ENCODE measurements around the gene PHAF1. TPM values are rescaled to one million over a fixed set of nuclear protein-coding genes. Genes with fewer than 3 reads are reported as not detected.
"Not testable (repeated sequence)": the region's sequence is repeated elsewhere in the genome, so short reads cannot be mapped to it uniquely, and the experiment has no call there.

The PHAF1 gene
- total RNA-seq, 1 experiment from 2014 or later = 18.7 TPM

DNA sequence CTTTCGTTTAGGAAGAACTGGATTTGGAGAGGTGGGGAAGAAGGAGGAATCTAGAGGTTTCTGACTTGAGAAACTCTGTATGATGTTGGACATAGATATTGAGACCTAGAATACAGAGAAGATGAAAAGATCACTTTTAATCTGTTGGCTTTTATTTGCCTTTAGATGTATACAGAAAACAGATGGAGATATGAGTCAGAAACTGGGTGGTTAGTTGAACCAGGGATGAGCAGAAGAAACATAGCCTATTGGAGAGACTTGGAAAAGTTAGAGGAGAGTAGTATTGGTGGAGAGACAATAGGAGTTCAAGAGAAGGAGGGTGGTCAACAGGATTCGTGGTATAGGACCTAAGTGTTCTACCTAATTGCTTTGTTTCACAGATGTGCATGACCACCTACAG, 5.1 kb downstream of the PHAF1 start:
- no peaks in the 10 kb centered on the region for H3K9me3 ChIP-seq (replicated peaks)
- H3K4me3 ChIP-seq = no peak overlapping the region
- no peaks in the 10 kb centered on the region for H3K27me3 ChIP-seq (replicated peaks)
- peak in 1 of 2 experiments; percentile 28 for DNase-seq (ENCODE audit: low read depth in 1 of 2, low spot score in 2 of 2)
- peaks cover 29% of the 10 kb centered on the region for H3K4me1 ChIP-seq (replicated peaks)
- peak overlapping the region; percentile 73 for H3K27ac ChIP-seq
- H3K36me3 ChIP-seq = peaks cover 29% of the 10 kb centered on the region; the same call in 1 of the 2 replicates

DNA sequence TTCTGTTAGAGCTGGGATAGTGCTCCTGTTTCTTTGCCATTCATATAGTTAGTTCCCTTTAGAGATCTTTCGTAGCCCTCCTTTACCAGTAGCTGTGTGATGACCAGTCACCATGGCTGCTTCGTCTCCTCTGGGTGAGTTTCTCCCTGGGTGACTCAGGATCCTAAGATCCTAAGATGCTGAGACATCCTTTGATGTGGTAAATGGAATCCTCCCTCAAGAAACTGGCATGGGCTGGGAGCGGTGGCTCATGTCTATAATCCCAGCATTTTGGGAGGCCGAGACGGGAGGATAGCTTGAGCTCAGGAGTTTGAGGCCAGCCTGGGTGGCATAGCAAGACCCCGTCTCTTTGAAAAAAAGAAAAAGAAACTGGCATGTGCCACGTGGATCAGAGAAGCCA, 5.9 kb downstream of the PHAF1 start:
- Histone ChIP-seq H3K4me3 (no peak overlapping the region), H3K27ac (peak overlapping the region; percentile 73), H3K27me3 (replicated peaks) (no peaks in the 10 kb centered on the region), H3K36me3 (peaks cover 36% of the 10 kb centered on the region), H3K9me3 (replicated peaks) (no peaks in the 10 kb centered on the region), H3K4me1 (replicated peaks) (peaks cover 26% of the 10 kb centered on the region)
- peak; percentile 76 to 84 for DNase-seq (ENCODE audit: low read depth in 1 of 2, low spot score in 2 of 2)

DNA sequence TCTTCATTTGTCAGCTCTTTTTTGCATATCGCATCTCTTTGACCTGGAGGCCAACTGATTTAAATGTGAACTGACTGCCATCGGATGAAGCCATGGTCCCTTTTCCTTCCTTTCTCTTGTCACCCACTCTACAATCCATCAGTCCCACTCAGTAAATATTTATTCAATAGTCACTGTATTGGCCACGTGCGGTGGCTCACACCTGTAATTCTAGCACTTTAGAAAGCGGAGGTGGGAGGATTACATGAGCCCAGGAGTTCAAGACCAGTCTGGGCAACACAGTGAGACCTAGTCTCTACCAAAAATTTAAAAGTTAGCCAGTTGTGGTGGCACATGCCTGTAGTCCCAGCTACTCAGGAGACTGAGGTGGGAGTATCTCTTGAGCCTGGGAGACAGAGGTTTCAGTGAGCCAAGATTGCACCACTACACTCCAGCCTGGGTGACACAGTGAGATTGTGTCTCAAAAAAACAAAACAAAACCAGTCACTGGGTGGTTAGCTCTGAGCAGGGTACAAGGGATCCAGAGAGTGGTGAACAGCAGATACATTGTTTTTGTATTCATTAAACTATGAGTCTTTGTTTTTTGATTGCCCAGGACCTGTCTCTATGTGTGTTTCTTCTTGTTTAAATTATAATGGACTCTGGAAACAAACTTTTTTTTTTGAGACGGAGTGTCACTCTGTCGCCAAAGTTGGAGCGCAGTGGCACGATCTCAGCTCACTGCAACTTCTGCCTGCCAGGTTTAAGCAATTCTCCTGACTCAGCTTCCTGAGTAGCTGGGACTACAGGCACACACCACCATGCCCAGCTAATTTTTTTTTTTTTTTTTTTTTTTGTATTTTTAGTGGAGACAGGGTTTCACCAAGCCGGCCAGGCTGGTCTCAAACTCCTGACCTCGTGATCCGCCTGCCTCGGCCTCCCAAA, 6.9 kb downstream of the PHAF1 start:
- no peak for DNase-seq (ENCODE audit: low read depth in 1 of 2, low spot score in 2 of 2)
- H3K27me3 ChIP-seq (replicated peaks) = no peaks in the 10 kb centered on the region
- H3K27ac ChIP-seq = no peak overlapping the region; the same call in 1 of the 2 replicates
- no peaks in the 10 kb centered on the region for H3K9me3 ChIP-seq (replicated peaks)
- no peak overlapping the region for H3K4me3 ChIP-seq
- H3K4me1 ChIP-seq (replicated peaks) = peaks cover 18% of the 10 kb centered on the region
- H3K36me3 ChIP-seq = peaks cover 38% of the 10 kb centered on the region

DNA sequence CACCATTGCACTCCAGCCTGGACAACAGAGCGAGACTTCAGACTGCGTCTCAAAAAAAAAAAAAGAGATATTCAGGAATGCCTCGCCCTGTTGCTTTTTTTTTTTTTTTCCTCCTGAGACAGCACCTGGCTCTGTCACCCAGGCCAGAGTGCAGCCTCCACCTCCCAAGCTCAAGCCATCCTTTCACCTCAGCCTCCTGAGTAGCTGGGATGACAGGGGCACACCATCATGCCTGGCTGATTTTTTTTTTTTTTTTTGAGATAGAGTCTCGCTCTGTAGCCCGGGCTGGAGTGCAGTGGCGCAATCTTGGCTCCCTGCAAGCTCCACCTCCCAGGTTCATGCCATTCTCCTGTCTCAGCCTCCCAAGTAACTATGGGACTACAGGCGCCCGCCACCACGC, 8.0 kb downstream of the PHAF1 start:
- no peaks in the 10 kb centered on the region for H3K27me3 ChIP-seq (replicated peaks)
- H3K27ac ChIP-seq = no peak overlapping the region
- H3K4me3 ChIP-seq = no peak overlapping the region
- peaks cover 18% of the 10 kb centered on the region for H3K4me1 ChIP-seq (replicated peaks)
- no peaks in the 10 kb centered on the region for H3K9me3 ChIP-seq (replicated peaks)
- no peak for DNase-seq (ENCODE audit: low read depth in 1 of 2, low spot score in 2 of 2)
- peaks cover 44% of the 10 kb centered on the region for H3K36me3 ChIP-seq

DNA sequence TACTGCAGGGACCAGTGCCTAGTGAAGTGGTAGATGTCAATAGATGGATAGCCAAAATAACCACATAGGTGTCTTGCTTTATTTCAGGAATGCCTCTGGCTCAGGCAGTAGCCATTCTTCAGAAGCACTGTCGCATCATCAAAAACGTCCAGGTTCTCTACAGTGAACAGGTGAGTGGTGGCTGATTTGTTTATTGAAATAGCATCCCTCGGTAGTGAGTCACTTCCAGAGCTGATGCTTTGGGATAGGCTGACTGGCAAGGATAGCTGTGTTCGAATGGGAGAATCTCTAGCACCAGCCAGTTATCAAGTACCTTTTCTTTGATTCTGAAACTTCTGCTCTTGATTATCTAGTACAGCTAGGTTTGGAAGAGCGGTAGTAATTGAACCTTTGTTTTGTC, 10.3 kb downstream of the PHAF1 start:
- no peak overlapping the region for H3K4me3 ChIP-seq
- H3K27me3 ChIP-seq (replicated peaks) = no peaks in the 10 kb centered on the region
- no peaks in the 10 kb centered on the region for H3K9me3 ChIP-seq (replicated peaks)
- no peak for DNase-seq (ENCODE audit: low read depth in 1 of 2, low spot score in 2 of 2)
- no peak overlapping the region for H3K27ac ChIP-seq
- peaks cover 10% of the 10 kb centered on the region for H3K4me1 ChIP-seq (replicated peaks)
- H3K36me3 ChIP-seq = peaks cover 58% of the 10 kb centered on the region

DNA sequence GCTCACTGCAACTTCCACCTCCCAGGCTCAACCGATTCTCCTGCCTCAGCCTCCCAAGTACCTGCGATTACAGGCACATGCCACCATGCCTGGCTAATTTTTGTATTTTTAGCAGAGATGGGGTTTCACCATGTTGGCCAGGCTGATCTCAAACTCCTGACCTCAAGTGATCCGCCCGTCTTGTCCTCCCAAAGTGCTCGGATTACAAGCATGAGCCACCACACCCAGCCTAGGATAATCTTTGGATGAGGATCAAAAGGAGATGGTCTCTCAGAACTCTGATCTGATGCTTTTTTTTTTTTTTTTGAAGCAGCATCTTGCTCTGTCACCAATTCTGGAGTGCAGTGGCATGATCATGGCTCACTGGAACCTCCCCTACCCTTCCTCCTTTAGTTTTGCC, 13.1 kb downstream of the PHAF1 start:
- H3K4me1 ChIP-seq (replicated peaks); H3K27me3 ChIP-seq (replicated peaks); DNase-seq (ENCODE audit: low read depth in 1 of 2, low spot score in 2 of 2); H3K27ac ChIP-seq; H3K4me3 ChIP-seq; H3K9me3 ChIP-seq (replicated peaks): not testable (repeated sequence)
- H3K36me3 ChIP-seq = peaks cover 59% of the 10 kb centered on the region

DNA sequence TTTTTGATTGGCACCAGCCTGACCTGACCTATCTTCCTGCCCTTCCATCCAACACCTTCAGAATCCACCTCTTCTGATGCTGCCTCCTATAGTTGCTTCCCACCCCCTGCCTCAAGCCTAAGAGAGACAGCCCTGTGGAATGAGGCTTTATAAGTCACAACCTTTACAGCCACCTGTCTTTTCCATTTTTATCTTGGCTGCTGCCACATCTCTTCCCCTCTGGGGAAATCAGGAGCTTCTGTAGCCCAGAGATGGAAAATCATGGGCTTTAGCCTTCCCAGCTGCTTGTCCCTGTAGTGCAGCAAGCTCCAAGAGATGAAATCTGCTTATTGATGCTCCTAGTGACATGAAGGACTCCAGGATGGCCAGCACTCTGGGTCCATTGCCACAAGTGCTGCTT, 18.7 kb downstream of the PHAF1 start:
- Histone ChIP-seq H3K4me1 (replicated peaks) (no peaks in the 10 kb centered on the region), H3K36me3 (peaks cover 50% of the 10 kb centered on the region), H3K27ac (no peak overlapping the region), H3K9me3 (replicated peaks) (no peaks in the 10 kb centered on the region), H3K4me3 (no peak overlapping the region), H3K27me3 (replicated peaks) (no peaks in the 10 kb centered on the region)
- DNase-seq (ENCODE audit: low read depth in 1 of 2, low spot score in 2 of 2) = no peak

DNA sequence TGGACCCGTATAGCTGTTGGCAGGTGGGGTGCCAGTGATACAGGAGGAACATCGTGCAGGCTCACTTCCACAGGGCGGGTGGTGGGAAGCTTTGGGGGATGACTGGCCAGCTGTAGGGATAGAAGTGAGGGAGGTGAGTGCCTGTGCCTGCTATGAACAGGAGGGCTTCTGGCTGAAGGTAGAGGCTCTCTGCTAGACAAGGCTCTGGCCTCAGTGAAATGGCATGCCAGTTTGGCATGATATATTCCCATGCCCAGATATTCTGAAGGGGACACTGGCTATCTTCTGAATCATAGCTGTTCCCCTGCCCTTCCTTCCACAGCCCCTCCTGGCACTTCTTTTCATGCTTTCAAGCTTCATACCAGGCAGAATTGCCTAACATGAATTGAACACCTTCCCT, 19.1 kb downstream of the PHAF1 start:
- Histone ChIP-seq H3K4me1 (replicated peaks) (no peaks in the 10 kb centered on the region), H3K36me3 (peaks cover 47% of the 10 kb centered on the region), H3K27me3 (replicated peaks) (no peaks in the 10 kb centered on the region), H3K27ac (no peak overlapping the region), H3K9me3 (replicated peaks) (no peaks in the 10 kb centered on the region), H3K4me3 (no peak overlapping the region)
- DNase-seq (ENCODE audit: low read depth in 1 of 2, low spot score in 2 of 2) = no peak

DNA sequence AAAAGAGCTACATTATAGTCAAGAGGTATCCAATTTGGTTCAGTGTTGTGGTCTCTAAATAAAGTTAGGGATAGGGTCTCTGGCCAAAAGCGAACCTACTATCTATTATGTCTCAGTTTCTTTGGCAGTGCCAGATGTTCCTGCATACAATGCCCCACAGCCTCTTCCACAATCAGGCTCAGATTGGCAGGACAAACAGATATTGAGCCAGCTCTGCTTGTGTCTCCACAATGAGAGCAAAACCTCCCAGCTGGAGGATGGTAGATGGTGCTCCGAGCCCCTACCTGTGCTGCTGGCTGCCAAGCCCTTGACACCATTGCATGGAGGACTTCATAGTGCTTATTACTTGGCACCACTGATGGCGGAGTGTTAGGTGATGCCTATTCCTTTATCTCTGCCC, 19.7 kb downstream of the PHAF1 start:
- no peaks in the 10 kb centered on the region for H3K4me1 ChIP-seq (replicated peaks)
- no peak overlapping the region for H3K27ac ChIP-seq
- H3K27me3 ChIP-seq (replicated peaks) = no peaks in the 10 kb centered on the region
- DNase-seq (ENCODE audit: low read depth in 1 of 2, low spot score in 2 of 2) = no peak
- H3K4me3 ChIP-seq = no peak overlapping the region
- no peaks in the 10 kb centered on the region for H3K9me3 ChIP-seq (replicated peaks)
- peaks cover 47% of the 10 kb centered on the region for H3K36me3 ChIP-seq

DNA sequence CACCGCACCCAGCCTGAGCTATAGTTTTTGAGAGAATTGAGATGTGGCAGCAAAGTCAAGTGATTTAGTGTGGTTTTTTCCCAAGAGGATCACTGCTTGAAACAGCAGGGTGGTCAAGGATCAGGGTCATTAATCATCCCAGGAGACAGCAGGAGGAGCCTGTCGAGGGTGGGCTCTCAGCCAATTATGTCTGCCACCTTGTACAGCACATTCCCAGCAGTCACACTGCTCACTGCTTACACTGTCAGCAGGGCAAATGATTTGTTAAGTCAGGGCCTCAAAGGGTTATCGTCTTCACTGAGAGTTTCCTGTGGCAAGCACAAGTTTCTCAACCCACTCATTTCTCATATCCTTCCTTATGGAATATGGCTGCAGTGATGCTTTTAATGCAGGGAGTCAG, 27.9 kb downstream of the PHAF1 start:
- Histone ChIP-seq H3K9me3 (replicated peaks) (no peaks in the 10 kb centered on the region; the same call in 1 of the 2 replicates), H3K27me3 (replicated peaks) (no peaks in the 10 kb centered on the region), H3K27ac (no peak overlapping the region), H3K4me1 (replicated peaks) (no peaks in the 10 kb centered on the region), H3K4me3 (no peak overlapping the region), H3K36me3 (peaks cover 81% of the 10 kb centered on the region)
- no peak for DNase-seq (ENCODE audit: low read depth in 1 of 2, low spot score in 2 of 2)

DNA sequence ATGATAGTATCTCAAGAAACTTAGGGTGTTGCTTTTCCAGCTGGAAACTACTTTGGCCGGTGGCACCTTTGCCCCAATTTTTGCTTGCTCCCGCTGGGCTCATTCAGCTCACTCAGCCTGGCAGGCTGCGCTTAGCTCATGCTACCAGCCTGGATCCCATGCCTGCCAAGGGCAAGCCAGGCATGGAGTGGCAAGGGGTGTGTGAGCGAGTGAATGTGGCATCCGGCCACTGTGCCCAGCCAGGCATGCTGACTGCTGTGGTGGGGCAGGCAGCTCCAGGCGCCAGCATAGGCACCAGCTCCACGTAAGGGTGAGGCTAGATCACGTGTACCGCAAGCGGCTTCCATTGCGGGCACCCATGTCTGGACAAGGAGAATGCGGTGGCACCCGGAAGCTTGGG, 31.6 kb downstream of the PHAF1 start:
- peaks cover 87% of the 10 kb centered on the region for H3K36me3 ChIP-seq
- H3K27ac ChIP-seq = no peak overlapping the region
- no peaks in the 10 kb centered on the region; the same call in 1 of the 2 replicates for H3K9me3 ChIP-seq (replicated peaks)
- DNase-seq (ENCODE audit: low read depth in 1 of 2, low spot score in 2 of 2) = no peak
- H3K4me3 ChIP-seq = no peak overlapping the region
- H3K4me1 ChIP-seq (replicated peaks) = no peaks in the 10 kb centered on the region
- no peaks in the 10 kb centered on the region for H3K27me3 ChIP-seq (replicated peaks)

DNA sequence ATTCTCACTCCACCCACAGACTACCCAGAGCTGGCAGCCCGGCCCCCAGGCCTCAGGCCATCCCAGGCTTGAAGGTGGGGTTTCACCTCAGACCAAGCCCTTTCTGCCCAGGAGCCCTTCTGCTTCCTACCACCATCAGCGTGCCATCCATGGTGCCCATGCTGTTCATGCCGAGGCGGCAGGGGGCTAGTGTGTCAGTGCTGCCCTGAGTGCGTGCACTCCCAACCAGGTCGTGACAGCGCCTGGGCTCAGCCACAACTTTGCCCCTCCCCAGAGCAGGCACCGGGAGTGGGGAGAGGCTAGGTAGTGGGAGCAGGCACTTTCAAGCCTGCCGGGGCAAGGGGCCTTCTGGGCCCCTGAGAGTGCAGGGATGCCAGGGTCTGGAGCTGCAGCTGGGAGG, 32.6 kb downstream of the PHAF1 start:
- peaks cover 88% of the 10 kb centered on the region for H3K36me3 ChIP-seq
- no peaks in the 10 kb centered on the region for H3K4me1 ChIP-seq (replicated peaks)

DNA sequence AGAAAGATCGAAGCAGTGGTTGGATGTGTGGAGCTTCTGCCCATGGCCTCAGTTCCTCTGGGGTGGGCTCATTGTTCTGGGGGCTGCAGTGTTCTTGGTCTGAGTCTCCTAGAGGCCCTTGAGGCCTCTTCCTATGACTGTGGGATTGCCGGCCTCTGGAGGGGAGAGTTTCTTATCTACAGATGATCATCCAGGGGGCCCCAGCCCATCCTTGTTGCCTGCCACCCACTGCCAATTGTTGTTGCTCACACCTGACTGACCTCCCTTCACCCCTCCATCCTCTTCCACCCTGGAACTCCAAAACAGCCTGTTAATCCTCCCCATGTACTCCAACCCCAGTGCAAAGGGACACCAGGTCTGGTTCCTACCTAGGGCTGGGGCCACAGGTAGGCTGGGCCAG, 35.2 kb downstream of the PHAF1 start:
- peaks cover 97% of the 10 kb centered on the region for H3K36me3 ChIP-seq
- DNase-seq (ENCODE audit: low read depth in 1 of 2, low spot score in 2 of 2) = no peak

More for the DNA sequence above, 32.6 kb downstream of the PHAF1 start:
- no peak overlapping the region for H3K4me3 ChIP-seq
- no peaks in the 10 kb centered on the region; the same call in 1 of the 2 replicates for H3K9me3 ChIP-seq (replicated peaks)
- H3K27me3 ChIP-seq (replicated peaks) = no peaks in the 10 kb centered on the region
- no peak for DNase-seq (ENCODE audit: low read depth in 1 of 2, low spot score in 2 of 2)
- H3K27ac ChIP-seq = no peak overlapping the region

DNA sequence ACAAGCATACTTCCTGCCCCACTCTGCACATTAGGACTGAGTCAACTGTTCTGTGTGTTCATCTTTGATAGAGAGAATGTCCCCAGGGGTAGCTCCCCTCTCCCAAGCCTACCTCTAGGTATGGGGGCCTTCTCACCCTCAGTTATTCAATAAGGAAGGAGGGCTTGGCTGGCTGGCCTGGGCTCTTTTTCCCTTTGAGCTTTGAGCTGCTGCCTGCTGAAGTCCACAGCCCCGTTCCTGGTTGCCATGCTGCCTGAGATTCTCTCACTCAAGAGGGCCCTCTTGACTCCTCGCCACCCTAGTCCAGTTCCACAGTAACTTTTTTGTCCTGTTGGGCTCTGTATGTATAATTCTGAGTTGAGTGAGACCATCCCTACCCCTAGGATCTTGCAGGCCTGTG, 36.0 kb downstream of the PHAF1 start:
- Histone ChIP-seq H3K4me3 (no peak overlapping the region), H3K27me3 (replicated peaks) (no peaks in the 10 kb centered on the region), H3K4me1 (replicated peaks) (peaks cover 15% of the 10 kb centered on the region), H3K36me3 (peaks cover 97% of the 10 kb centered on the region), H3K9me3 (replicated peaks) (peaks cover 10% of the 10 kb centered on the region), H3K27ac (no peak overlapping the region)
- no peak for DNase-seq (ENCODE audit: low read depth in 1 of 2, low spot score in 2 of 2)

More for the DNA sequence above, 35.2 kb downstream of the PHAF1 start:
- Histone ChIP-seq H3K4me3 (no peak overlapping the region), H3K27me3 (replicated peaks) (no peaks in the 10 kb centered on the region), H3K4me1 (replicated peaks) (peaks cover 7% of the 10 kb centered on the region), H3K9me3 (replicated peaks) (peaks cover 8% of the 10 kb centered on the region), H3K27ac (no peak overlapping the region)

Data from SJSA1 (cell line).